SK-MEL-5 (cell line): ENCODE measurements around the gene VIPAS39. TPM values are rescaled to one million over a fixed set of nuclear protein-coding genes. Genes with fewer than 3 reads are reported as not detected.

Experiments
- DNase-seq: peaks from one replicate; pipeline ENCODE4 v3.0.0-alpha.2; 2016; ENCODE audit warnings: low read depth, low spot score
- in situ Hi-C: cut with HindIII; loops from 2 replicates; pipeline ENCODE4 v1.10.0; 2016; ENCODE audit warnings: low sequenced_read_pairs, high pct_unique_total_duplicates, low pct_unique_long_range_greater_than_20kb
- total RNA-seq: library from RNA; depleted of rRNA; stranded (reverse); fragments of >200 nt; shearing (Covaris generic); gene quantifications from 2 replicates; pipeline ENCODE4 v1.2.3, GENCODE V29; 2014

Gene VIPAS39
- total RNA-seq, 1 experiment from 2014 or later = 26.4 TPM

DNA sequence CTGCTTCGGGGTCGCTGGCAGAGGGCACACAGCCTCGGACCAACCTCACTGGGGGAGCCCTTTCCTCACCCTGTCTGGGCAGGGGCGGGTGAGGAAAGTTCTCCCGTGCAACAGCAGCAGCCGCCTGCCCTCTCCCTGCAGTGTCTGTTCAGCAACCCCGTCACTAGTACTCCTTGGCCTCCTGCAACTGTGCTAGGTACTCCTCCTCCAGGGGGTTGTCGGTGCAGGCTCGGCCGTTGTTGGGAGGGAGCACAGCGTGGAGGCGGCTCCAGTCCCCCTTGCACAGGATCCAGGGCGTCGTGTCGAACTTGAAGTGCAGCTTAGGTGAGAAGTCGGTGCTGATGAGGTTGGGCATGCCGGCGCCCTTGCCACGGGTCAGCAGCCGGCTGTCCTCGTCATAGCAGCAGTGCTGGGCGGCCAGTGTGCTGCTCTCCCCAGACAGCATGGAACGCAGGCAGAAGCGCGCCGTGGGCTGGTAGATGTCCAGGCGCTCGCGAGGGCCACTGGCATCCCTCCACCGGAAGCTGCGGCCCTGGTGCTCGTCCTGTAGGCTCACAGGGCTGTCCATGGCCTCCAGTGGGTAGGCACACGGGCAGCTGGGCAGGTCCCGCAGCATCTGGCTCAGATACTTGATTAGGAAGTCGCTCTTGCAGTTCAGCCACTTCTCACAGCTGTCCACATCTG is 18.2 kb upstream of the VIPAS39 start:
- in situ Hi-C loops = no loop called here
- no peak for DNase-seq

DNA sequence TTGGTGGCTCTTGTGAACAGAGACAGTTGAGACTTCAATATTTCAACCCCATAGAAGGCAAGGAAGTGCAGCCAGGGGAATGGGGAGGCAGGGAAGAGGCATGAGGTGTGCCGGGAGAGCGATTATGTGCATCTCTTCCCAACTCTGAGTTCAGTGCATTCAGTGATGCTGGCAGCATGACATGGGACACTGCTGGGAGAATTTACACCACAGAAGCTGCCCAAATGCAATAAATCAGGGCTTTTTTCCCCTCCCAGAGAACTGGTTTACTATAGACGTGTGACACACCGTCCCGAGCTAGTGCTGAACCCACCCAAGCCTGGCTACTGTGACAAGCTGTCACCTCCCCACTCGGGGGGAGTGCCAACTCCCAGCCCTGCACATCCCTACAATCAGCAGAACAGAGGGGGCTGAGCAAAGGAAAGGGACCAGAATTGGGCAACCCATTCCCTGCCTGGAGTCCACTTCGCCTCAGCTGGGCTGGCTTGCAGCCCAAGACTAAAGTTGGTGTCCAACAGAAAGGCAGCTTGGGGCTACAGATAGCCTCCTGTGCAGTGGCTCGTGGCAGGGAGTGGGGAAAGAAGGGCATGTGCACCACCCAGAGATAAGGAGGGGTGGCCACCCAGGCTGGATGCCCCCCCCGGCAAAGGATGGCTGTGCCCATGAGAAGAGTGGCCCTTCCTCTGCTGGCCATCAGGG is 17.2 kb upstream of the VIPAS39 start:
- in situ Hi-C loops = no loop called here
- DNase-seq = no peak

DNA sequence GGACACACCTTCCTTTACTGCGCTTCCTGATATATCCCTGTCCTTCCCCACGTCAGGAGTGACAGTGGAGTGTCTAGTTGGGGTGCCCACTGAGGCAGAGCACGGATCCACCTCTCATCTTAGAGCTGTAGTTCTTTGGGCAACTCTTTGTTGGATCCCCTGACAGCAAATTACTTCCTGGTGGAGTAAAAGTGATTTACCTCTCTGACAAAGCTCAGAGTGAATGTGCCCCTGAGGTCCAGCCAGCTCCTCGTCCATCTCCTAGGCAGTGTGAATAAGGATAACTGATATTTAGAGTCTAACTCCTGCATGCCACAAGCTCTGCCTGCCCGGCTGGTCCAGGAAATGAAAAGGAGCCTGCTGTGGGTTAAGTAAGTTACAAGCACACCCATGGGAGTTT is 16.5 kb upstream of the VIPAS39 start:
- DNase-seq = no peak
- in situ Hi-C loops = no loop called here

DNA sequence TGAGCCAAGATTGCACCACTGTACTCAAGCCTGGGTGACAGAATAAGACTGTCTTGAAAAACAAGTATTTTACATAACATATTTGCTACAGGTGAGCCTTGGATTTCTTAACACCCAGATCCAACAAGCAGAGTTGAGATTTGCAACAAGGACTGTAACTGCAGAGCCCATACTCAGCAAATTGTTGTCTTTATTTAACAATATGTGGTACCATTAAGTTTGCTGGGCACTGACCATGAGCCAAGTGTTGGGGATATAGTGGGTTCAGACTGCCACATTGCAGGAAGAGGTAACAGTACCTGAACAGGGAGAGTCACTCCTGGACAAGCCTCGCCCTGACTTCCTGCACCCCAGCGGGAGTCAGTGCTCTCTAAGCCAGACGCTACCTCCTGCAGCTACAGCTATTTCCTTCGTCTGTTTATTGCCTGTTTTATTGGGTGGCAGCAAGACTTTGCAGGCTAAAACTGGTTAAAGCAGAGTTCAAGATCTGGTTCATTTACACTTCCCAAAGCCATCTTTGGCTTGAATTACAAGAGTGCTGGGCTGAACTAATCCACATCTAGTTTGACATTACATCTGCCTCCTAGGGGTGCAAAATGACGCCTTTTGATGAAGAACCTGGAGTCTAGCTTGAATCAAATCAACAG is 12.9 kb upstream of the VIPAS39 start:
- DNase-seq = no peak
- in situ Hi-C loops = no loop called here

DNA sequence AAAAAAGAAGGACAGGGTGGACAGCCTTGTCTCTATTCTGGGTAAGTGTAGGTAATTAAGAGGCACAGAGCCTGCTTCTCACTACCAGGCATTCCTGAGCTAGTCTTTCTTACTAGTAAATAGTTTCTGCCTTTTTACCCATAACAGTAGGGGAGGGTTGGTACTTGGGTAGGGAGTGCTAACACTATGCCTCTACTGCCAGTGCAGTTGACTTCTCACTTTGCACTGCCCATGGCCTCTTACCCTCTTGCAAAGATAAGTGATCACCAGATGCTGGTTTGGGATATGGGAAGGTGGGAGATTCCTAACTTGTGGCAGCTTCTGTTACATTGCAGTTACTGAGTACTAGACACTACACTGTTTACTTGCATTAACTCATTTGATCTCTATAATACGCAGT is 12.1 kb upstream of the VIPAS39 start:
- in situ Hi-C loops = no loop called here
- DNase-seq = no peak

DNA sequence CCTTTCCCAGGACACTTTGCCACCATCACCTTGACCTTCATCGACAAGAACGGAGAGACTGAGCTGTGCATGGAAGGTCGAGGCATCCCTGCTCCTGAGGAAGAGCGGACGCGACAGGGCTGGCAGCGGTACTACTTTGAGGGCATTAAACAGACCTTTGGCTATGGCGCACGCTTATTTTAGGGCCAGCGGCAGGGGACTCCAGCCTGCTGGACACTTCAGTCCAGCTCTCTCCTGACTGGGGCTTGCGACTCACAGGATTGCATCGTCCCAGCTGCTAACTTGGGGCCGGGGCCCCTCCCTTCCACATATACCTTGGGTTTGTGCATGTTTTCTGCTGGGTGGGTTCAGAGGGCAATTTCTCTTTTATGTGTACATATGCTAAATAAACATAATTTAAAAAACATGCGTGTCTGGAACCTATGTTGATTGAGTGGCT is 11.7 kb upstream of the VIPAS39 start:
- in situ Hi-C loops = no loop called here
- no peak for DNase-seq

DNA sequence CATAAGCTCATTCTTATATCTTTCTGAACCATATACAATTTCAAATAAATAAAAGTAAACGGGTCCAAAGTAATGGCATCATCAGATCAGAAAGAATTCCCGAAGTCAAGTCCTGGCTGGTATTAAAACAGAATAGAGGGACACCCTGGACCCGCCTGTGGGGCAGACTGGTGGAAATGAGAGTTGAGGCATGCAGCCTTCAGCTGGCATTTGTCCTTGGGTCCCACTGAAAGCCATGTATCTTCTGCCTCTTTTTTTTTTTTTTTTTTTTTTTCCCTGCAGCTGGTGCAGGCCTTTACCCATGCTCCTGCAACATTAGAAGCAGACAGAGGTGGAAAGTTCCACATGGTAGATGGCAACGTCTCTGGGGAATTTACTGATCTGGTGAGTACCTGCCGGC is 10.4 kb upstream of the VIPAS39 start:
- in situ Hi-C loops = no loop called here
- no peak for DNase-seq

DNA sequence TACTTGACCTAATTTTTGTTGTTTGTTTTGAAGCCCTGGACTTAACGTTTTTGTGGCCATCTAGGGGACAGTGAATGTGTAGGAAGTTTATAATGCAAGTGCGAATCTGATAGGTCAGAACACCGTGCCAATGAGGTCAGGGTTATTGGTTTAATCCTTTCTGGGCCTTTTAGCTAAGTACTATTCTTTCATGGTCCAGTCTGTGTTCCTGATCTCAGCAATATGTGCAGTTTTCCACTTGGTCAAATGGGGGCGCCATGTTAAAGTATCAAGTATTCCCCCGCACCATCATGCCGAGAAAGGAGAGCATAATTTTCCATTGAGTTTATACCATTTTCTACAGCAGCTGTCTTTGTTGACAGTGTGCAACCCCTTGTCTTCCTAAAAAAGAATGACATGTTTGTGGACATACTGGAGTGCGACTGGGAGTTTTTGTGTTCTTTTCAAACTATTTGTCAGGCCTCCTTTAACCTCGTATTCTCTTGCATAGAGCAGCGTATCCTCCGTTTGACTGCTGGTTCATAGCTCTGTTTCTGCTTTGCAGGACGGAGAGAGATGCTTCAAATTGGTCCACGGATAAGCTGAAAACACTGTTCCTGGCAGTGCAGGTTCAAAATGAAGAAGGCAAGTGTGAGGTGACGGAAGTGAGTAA is 1.8 kb upstream of the VIPAS39 start:
- in situ Hi-C loops = no loop called here
- peak; percentile 84 for DNase-seq

DNA sequence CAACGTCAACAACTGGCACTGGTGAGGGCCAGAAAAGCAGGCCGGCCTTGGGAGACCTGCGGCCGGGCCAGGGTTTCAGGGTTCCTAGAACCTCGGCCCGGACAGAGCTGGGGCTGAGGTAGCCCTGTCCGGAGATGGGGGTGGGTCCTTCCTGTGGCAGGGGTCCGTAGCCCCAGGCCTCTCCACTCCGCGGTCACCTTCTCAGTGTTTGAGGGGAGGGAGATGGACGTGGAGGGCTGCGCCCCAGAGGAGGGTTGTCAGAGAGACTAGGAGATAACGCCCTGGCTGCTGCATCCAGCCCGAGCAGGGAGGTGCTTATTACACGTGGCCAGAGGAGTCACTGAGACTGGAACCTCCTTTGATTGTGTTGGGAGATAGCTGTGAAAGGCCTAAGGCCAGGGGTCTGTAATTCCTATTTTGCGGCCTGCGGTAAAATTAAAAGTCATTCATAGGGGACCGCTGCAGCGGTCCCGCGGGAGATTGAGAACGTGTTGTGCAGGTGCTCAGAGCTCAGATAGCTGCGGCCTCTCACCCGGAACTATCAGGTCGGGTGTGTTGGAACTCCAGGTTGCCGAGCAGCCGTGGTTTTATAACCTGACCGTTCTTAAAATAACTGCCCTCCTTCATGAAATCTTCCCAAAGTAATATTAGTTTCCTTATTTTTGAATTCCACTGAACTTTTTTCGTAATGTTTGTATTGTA is 999 bp upstream of the VIPAS39 start:
- DNase-seq = peak; percentile 21
- in situ Hi-C loops = no loop called here

DNA sequence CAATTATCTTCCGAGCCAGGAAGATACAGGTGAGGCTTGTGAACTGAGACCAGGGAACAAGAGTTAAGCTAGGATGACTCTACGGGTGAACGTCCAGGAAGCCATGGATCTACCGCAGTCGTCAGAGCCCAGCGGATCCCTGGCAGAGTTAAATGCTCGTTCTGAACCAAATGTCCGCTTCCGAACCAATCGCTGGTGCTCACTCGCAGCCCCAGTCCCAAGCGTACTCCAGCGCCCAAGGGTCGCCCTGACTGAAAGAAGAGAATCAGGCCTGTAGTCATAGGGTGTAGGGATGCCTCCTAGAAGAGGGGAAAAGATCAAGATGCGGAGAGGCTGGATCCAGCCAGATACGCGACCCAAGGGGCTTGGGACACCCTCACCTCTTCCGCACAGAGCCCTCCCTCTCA is 283 bp downstream of the VIPAS39 start:
- no peak for DNase-seq
- in situ Hi-C loops = no loop called here

DNA sequence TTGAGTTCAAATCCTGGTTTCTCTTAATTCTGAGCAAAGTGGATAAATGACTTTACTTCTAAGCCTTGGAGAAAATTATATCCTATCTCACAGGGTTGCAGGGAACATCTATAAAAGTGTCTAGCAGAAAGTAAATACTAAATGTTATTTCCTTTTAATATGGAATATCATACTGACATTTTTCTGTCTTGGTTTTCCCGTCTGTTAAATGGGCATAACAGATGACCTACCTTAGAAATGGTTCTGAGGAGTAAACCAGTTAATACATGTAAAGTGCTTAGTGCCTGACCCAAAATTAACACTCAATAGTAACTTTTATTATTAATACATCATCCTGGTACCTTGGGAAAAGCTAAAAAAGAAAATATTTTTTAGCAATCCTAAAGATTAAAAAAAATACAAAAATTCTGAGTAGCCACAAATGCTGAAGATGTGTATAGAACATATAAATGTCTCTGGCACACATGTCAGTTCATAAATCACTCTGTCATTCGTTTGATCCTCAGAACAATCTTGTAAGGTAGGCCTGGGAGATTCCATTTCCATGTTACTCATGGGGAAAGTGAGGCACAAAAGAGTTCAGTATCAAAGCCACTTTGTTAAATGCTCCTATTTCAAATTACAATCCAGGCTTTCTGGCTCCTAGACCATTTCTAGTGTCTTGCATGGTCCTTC is 1.3 kb downstream of the VIPAS39 start:
- no peak for DNase-seq
- in situ Hi-C loops = no loop called here

DNA sequence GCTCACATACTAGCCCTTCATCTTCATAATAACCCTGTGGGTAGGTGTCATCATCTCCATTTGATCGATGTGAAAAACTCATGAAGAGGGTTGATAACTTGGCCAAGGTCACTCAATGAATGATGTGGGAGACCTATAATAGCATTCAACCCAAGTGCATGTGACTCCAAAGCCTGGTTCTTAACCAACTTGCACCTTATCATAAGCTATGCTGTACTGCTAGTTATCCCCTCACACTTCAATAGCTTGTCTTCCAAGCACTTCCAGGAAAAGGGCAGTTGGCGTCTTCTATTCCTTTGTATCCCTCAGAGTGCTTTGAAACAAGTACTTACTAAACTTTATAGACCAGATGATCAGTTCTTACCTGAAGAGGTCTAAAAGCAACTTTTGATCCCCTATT is 15.2 kb downstream of the VIPAS39 start:
- in situ Hi-C loops = no loop called here
- DNase-seq = no peak

DNA sequence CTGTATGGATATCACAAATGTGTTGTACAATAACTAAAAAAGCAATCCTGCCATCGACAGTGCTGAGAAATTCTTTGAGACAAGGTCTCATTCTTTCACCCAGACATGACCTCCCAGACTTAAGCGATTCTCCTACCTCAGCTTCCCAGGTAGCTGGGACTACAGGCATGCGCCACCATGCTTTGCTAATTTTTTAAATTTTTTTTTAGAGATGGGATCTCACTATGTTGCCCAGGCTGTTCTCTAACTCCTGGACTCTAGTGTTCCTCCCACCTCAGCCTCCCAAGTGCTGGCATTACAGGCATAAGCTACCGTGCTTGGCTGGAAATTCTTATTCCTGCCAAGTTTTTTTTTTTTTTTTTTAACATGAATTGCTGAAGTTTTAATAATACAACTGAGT is 17.5 kb downstream of the VIPAS39 start:
- in situ Hi-C loops = no loop called here
- no peak for DNase-seq

DNA sequence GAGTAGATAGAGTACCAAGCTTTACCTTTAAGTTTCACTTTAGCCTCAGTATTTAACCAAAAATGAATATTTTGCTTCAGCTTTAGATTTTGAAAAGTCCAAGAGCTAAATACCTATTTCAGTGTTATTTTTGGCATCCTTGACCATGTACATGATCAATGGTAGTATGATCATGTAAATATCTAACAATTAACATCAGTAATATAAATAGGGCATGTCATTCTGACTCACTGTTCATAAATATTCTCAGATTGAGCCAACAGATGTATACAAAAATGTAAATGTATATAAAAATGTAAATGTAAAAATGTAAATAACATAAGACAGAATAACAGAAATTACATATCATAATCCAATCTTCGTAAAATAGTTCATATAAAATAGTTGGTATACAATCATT is 18.8 kb downstream of the VIPAS39 start:
- DNase-seq = no peak
- in situ Hi-C loops = no loop called here

DNA sequence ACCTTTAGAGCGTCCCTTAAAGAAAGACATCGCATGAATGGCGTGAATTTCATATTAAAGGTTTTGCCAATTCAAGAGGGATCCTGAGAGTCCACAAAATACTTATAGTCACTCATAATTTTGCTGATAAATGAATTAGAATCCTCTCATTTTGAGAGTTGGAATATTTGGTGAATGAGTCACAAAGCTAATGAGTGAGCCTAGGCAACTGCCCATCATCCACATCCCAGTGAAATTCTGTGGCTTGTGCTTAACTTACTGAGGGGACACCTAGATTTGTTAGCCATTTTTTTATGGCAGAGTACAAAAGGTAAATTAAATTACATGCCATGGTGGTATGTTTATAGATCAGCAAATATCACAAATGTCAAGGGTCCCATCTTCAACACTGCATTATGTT is 21.4 kb downstream of the VIPAS39 start:
- in situ Hi-C loops = no loop called here
- no peak for DNase-seq

DNA sequence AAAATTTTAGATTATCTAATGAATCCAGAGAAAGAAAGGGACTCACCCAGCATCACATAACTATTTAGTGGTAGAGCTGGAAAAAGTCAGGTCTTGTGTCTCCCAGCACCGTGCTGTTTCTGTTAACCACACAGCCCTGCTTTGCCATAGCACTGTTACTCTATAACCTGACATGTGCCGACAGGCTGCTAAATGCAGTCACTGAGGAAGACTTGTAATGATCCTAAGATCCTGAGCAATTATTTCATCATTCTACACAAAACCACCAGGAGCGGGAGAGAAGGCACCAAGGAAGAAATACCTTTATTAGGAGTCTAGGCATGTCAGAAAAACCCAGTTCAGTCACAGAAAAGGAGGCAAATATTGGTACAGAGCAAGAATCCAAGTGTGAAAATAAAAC is 31.0 kb downstream of the VIPAS39 start:
- in situ Hi-C loops = no loop called here
- no peak for DNase-seq

DNA sequence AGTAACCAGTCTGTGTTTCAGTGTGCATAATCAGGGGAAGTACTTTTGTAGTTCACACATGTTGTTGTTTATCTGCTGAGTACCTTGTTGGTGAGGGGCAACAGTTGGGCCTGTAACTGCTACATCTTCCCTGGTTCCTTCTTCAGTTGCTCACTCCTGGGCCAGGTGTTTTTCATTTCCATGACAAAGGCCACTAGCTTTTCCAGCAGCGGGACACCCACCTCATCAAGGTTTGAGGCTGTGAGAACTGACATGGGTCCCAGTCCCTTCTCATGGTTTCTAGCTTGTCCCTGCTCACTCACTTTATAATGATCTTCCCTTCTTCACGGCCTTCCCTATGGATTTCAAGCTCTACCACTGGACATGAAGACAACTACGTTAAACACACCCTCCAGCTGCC is 32.5 kb downstream of the VIPAS39 start:
- DNase-seq = no peak

More for the DNA sequence above, 32.5 kb downstream of the VIPAS39 start:
- in situ Hi-C loops = no loop called here
